ENCODE results near the gene TMEM132C. TPM values are rescaled to one million over a fixed set of nuclear protein-coding genes. Genes with fewer than 3 reads are reported as not detected.

Gene TMEM132C
- total RNA-seq, 1 experiment from 2014 or later = not detected

GRCh38 chr12:128729628-128730121 is 462.7 kb downstream of the TMEM132C start:
- ChIA-PET CTCF (interaction anchor here (0.5 to 0.7 kb wide), 2 partner anchors 926 to 1166 kb away, joined by 3 read pairs; no protein-coding TSS in a partner anchor), POLR2A (interaction anchor here (0.6 kb wide), 1 partner anchor 238 kb away, joined by 3 read pairs; no protein-coding TSS in a partner anchor)
- peaks cover 32% of the 10 kb centered on the region for H3K9me3 Mint-ChIP-seq (ENCODE audit: unreplicated experiment)
- no TSS peak for BruUV-seq (replicated peaks)
- H3K4me1 Mint-ChIP-seq (ENCODE audit: insufficient read depth, unreplicated experiment) = no peaks in the 10 kb centered on the region
- intact Hi-C loops (cut with micrococcal nuclease) = no loop called here
- no peaks in the 10 kb centered on the region for H3K27me3 Mint-ChIP-seq (ENCODE audit: insufficient read depth, unreplicated experiment)
- no peak overlapping the region for H3K27ac Mint-ChIP-seq (ENCODE audit: low read depth, unreplicated experiment)
- H3K4me3 Mint-ChIP-seq (ENCODE audit: unreplicated experiment) = no peak overlapping the region
- peak; percentile 46 for DNase-seq (ENCODE audit: unreplicated experiment)
- TF ChIP-seq, protein P1, sequence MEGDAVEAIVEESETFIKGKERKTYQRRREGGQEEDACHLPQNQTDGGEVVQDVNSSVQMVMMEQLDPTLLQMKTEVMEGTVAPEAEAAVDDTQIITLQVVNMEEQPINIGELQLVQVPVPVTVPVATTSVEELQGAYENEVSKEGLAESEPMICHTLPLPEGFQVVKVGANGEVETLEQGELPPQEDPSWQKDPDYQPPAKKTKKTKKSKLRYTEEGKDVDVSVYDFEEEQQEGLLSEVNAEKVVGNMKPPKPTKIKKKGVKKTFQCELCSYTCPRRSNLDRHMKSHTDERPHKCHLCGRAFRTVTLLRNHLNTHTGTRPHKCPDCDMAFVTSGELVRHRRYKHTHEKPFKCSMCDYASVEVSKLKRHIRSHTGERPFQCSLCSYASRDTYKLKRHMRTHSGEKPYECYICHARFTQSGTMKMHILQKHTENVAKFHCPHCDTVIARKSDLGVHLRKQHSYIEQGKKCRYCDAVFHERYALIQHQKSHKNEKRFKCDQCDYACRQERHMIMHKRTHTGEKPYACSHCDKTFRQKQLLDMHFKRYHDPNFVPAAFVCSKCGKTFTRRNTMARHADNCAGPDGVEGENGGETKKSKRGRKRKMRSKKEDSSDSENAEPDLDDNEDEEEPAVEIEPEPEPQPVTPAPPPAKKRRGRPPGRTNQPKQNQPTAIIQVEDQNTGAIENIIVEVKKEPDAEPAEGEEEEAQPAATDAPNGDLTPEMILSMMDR (IDR thresholded peaks at IDR 0.05; ENCODE audit: unreplicated experiment) = no peak
- H3K36me3 Mint-ChIP-seq (ENCODE audit: insufficient read depth, unreplicated experiment) = no peaks in the 10 kb centered on the region

GRCh38 chr12:128734371-128734770 is 467.4 kb downstream of the TMEM132C start:
- TF ChIP-seq, protein P1 (IDR thresholded peaks at IDR 0.05; ENCODE audit: unreplicated experiment) = no peak
- no peak overlapping the region for H3K4me3 Mint-ChIP-seq (ENCODE audit: unreplicated experiment)
- intact Hi-C loops (cut with micrococcal nuclease) = no loop called here
- no peaks in the 10 kb centered on the region for H3K36me3 Mint-ChIP-seq (ENCODE audit: insufficient read depth, unreplicated experiment)
- POLR2A ChIA-PET = no interaction called here
- H3K27me3 Mint-ChIP-seq (ENCODE audit: insufficient read depth, unreplicated experiment) = no peaks in the 10 kb centered on the region
- H3K9me3 Mint-ChIP-seq (ENCODE audit: unreplicated experiment) = peaks cover 27% of the 10 kb centered on the region
- no peak overlapping the region for H3K27ac Mint-ChIP-seq (ENCODE audit: low read depth, unreplicated experiment)
- H3K4me1 Mint-ChIP-seq (ENCODE audit: insufficient read depth, unreplicated experiment) = no peaks in the 10 kb centered on the region
- no TSS peak for BruUV-seq (replicated peaks)
- no peak for DNase-seq (ENCODE audit: unreplicated experiment)
- CTCF ChIA-PET = interaction anchor here (0.6 kb wide), 1 partner anchor 267 kb away, joined by 3 read pairs; no protein-coding TSS in a partner anchor

DNA sequence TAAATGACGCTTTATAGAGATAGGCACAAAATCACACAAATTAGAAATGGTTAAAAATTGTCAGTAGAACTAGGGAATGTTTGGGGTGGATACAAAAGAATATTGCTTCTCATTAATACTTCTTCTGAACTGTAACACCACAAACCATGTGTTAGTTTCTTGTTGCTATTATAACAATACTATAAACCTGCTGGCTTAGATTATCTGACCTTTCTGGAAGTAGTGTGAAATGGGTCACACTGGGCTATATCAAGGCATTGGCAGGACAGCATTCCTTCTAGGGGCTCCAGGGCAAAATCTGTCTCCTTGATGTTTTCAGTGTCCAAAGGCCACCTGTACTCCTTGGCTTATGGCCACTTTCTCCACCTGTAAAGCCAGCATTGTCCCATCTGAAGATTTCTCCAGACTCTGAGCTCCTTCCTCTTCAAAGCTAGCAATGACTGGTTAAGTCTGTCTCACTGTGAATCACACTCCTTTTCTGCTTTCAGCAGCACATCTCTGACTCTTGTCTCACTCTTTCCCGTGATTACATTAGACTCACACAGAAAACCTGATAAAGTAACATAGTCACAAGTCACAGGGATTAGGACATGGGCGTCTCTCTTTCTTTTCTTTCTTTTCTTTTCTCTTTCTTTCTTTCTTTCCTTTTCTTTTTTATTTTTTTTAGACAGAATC is 470.5 kb downstream of the TMEM132C start:
- CTCF ChIA-PET = no interaction called here
- TF ChIP-seq, protein P1 (IDR thresholded peaks at IDR 0.05; ENCODE audit: unreplicated experiment) = no peak
- no peaks in the 10 kb centered on the region for H3K36me3 Mint-ChIP-seq (ENCODE audit: insufficient read depth, unreplicated experiment)
- peaks cover 43% of the 10 kb centered on the region for H3K9me3 Mint-ChIP-seq (ENCODE audit: unreplicated experiment)
- H3K4me1 Mint-ChIP-seq (ENCODE audit: insufficient read depth, unreplicated experiment) = no peaks in the 10 kb centered on the region
- intact Hi-C loops (cut with micrococcal nuclease) = no loop called here
- no peak for DNase-seq (ENCODE audit: unreplicated experiment)
- BruUV-seq (replicated peaks) = no TSS peak
- H3K27ac Mint-ChIP-seq (ENCODE audit: low read depth, unreplicated experiment) = no peak overlapping the region
- H3K27me3 Mint-ChIP-seq (ENCODE audit: insufficient read depth, unreplicated experiment) = no peaks in the 10 kb centered on the region
- POLR2A ChIA-PET = no interaction called here
- no peak overlapping the region for H3K4me3 Mint-ChIP-seq (ENCODE audit: unreplicated experiment)

GRCh38 chr12:128743916-128744315 is 476.9 kb downstream of the TMEM132C start:
- intact Hi-C loops (cut with micrococcal nuclease) = no loop called here
- TF ChIP-seq, protein P1 (IDR thresholded peaks at IDR 0.05; ENCODE audit: unreplicated experiment) = no peak
- no peak overlapping the region for H3K27ac Mint-ChIP-seq (ENCODE audit: low read depth, unreplicated experiment)
- H3K36me3 Mint-ChIP-seq (ENCODE audit: insufficient read depth, unreplicated experiment) = no peaks in the 10 kb centered on the region
- ChIA-PET CTCF (no interaction called here), POLR2A (no interaction called here)
- H3K4me3 Mint-ChIP-seq (ENCODE audit: unreplicated experiment) = no peak overlapping the region
- no peaks in the 10 kb centered on the region for H3K4me1 Mint-ChIP-seq (ENCODE audit: insufficient read depth, unreplicated experiment)
- no peaks in the 10 kb centered on the region for H3K27me3 Mint-ChIP-seq (ENCODE audit: insufficient read depth, unreplicated experiment)
- no TSS peak for BruUV-seq (replicated peaks)
- DNase-seq (ENCODE audit: unreplicated experiment) = no peak
- H3K9me3 Mint-ChIP-seq (ENCODE audit: unreplicated experiment) = peaks cover 29% of the 10 kb centered on the region
